ENCODE measurements around the gene NKAPL.

DNA sequence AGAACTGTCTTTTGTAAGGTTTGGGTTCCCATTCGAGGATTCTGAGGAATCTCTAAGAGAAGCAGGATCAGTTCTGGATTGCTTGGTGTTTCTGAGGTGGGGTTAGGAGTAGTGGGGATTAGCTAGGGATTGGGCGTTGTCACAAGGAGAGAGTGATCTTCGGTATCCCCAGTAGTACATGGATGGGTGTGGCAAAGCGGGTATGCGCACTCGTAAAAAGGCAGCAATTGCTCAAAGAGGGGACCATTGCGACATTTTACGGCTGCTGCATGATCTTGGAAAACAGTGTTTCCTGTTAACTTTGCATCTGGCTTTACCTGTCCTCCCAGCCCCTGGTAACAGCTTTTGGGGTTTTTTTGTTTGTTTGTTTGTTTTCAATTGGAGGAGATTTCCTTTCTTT lies 43.7 kb upstream of the NKAPL start:
- TF ChIP-seq POLR2A (IDR thresholded peaks at IDR 0.05; ENCODE audit: low read depth, low read length): no peak
- TF ChIP-seq, protein P1, sequence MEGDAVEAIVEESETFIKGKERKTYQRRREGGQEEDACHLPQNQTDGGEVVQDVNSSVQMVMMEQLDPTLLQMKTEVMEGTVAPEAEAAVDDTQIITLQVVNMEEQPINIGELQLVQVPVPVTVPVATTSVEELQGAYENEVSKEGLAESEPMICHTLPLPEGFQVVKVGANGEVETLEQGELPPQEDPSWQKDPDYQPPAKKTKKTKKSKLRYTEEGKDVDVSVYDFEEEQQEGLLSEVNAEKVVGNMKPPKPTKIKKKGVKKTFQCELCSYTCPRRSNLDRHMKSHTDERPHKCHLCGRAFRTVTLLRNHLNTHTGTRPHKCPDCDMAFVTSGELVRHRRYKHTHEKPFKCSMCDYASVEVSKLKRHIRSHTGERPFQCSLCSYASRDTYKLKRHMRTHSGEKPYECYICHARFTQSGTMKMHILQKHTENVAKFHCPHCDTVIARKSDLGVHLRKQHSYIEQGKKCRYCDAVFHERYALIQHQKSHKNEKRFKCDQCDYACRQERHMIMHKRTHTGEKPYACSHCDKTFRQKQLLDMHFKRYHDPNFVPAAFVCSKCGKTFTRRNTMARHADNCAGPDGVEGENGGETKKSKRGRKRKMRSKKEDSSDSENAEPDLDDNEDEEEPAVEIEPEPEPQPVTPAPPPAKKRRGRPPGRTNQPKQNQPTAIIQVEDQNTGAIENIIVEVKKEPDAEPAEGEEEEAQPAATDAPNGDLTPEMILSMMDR (IDR thresholded peaks at IDR 0.05; ENCODE audit: extremely low read depth in 1 of 2, insufficient read depth in 1 of 2, low read depth in 1 of 2, low read length in 2 of 2): no peak
- no peak for TF ChIP-seq POLR2AphosphoS5 (IDR thresholded peaks at IDR 0.05; ENCODE audit: insufficient read depth, low read depth, low read length)
- TF ChIP-seq, protein P2, sequence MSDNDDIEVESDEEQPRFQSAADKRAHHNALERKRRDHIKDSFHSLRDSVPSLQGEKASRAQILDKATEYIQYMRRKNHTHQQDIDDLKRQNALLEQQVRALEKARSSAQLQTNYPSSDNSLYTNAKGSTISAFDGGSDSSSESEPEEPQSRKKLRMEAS (IDR thresholded peaks at IDR 0.05; ENCODE audit: insufficient read depth, insufficient read length): no peak
- TF ChIP-seq JUN (IDR thresholded peaks at IDR 0.05; ENCODE audit: borderline replicate concordance, insufficient read depth, insufficient read length, low read depth): no peak
